CD4-positive, alpha-beta T cell treated with Interleukin-1 beta for 1 hour (primary cell): Measurements from ENCODE around the gene PLXNC1.

ENCODE experiments used
- DNase-seq, 2 donors: peaks; one replicate each; pipeline ENCODE4 v3.0.0-alpha.2; 2020 to 2022

The PLXNC1 gene

DNA sequence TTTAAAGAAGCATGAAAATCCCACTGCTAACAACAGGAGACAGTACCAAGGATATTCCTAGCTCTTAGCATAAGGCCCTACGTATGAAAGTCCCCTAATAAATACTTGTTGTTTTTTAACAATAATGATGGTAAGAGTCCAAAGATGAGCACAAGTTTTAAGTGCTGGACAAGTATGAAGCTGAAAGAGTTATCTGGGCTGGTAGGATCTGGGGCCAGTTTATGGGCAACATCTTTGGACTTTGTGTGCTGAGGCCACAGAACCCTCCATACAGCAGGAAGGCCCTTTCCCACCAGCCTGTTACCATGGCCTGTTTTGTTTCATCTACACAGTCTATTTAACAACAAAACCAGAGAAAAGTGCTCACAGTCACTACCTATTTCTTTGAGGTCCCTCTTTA lies 12.5 kb upstream of the PLXNC1 start:
- no peak for DNase-seq

DNA sequence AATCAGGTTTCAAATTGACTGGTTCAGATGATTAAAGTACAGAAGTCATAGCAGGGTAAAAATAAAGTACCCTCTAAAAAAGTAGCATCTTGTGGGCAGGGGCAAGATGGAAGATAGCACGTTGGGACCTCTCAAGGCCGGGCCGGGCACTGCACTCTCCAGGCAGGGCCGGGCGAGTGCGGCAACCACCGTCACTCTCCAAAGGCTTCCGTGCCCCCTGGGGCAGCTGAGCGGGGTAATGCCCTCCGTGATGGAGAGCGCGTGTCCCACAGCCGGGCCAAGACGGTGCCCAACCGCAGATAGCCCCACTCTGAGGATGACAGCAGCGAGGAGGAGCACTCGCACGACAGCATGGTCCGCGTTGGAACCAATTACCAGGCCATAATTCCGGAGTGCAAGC lies 8.6 kb upstream of the PLXNC1 start:
- no peak for DNase-seq

DNA sequence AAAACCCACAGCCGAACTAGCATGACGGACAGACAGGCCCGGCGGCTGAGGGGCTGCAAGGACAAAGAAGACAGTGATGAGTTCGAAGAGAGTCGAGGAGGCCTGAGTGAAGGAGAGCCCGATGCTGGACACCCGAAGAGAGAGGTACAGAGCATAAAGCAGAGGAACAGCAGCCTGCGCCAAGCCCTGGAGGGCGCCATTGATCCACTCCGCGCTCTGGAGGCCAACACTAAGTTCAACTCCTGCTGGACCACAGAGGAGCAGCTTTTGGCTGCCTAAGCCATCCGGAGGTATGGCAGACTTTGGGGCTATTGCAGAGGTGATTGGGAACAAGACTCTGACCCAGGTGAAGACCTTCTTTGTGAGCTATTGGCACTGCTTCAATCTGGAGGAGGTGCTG lies 7.8 kb upstream of the PLXNC1 start:
- peak; percentile 51 to 55 for DNase-seq

DNA sequence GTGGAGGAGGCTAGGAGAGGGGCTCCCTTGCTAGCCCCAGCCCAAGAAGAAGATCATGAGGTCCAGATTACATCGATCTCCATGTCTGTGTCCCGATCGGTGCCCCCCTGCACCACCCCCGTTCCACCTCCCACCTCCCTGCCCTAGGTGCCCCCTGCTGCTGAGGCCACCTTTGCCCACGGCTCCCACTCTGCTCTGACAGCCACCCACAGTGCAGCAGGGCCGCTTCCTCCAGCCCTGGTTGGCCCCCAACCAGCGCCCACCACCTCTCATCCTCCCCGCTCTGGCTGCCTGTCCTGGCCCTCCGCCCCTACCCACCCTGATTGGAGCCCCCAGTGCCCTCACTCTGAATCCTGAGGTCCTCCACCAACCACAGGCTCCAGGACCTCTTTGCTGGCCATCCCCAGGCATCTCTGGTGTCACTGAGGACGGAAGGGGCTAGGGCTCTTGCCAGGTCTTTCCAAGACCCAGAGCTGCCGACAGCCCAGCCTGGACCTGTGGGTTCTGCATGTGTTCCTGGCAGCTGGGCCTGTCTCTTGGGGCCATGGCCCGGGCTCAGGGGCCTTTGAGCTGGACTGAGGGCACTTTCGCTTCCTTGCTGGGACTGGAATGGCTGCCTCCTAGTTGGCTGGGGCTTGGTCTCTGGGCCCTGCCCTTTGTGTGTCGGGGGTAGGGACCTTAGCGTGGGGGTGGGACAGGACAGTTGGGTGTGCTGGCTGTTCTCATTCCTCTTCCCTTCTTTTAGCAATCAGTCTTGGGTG lies 7.2 kb upstream of the PLXNC1 start:
- DNase-seq = no peak

DNA sequence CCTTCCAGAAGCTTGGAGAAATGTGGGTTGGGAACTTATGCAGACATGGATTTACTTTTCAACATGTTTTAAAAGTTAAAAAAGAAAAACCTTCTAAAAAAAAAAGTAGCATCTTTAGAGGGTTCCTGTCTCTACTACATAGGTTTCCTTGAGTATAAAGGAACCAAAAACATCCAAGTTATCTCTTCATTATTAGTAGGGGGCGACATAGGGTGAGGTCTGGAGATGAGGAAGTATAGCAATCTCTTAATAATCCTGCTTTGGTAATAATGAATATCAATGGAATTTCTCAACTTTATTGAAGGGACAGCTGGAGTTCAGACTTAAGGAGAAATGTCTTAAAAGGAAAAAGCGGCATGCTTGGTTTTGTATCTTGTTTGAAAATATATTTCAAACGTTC lies 6.5 kb upstream of the PLXNC1 start:
- no peak for DNase-seq

DNA sequence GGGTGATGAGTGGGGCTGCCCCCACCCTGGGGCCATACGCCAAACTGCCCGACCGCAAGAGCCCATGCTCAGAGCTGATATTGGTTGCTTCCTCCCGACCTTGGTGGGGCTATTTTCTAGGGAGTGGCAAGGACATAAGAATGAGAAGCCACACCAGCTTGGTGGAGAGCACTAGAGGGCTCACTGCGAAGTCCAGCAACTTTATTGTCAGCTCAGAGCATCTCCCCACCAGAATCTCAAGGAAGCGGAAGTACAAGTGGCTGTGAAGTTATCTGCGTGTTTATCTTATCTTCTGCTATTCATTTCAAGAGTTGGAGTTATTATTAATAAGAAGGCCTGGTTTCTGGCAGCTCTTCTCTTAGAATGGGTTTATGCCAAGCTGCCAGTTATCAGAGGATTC lies 4.9 kb upstream of the PLXNC1 start:
- DNase-seq = no peak

DNA sequence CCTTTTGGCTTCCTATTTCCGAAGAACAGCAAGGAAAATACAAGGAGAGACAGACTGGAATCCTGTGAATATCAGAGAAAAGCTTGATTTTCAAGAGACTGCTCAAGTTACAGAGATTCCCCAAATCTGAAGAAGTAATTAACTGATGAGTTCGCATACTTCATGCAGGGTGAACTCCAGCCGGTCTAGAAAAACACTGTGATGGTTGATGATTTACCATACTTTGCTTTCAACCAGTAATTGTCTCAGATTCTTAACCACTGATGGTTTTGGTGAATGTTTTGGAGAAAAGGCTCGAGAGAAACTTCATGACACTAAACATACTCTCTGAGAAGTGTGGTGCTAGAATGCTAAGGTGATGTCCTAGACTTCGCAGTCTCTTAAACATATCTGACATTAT lies 4.4 kb upstream of the PLXNC1 start:
- no peak for DNase-seq

DNA sequence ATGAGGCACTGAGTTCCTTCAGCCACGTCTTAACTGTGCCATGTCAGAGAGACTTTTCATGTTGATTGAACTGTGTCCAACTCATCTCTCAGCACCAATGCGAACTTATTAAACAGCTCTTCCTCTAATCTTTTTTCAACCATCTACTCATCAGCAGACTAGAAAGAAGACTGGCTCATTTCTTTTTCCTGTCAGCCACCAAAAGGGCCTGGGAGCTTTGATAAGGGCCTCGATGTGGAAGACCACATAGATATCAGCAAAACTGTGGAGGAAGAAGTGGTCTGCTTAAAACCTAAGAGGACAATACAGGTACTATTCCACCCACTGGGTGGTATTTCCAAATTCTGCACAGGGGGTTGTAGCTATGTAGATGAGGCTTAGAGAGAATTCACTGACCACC lies 3.6 kb upstream of the PLXNC1 start:
- DNase-seq = no peak

DNA sequence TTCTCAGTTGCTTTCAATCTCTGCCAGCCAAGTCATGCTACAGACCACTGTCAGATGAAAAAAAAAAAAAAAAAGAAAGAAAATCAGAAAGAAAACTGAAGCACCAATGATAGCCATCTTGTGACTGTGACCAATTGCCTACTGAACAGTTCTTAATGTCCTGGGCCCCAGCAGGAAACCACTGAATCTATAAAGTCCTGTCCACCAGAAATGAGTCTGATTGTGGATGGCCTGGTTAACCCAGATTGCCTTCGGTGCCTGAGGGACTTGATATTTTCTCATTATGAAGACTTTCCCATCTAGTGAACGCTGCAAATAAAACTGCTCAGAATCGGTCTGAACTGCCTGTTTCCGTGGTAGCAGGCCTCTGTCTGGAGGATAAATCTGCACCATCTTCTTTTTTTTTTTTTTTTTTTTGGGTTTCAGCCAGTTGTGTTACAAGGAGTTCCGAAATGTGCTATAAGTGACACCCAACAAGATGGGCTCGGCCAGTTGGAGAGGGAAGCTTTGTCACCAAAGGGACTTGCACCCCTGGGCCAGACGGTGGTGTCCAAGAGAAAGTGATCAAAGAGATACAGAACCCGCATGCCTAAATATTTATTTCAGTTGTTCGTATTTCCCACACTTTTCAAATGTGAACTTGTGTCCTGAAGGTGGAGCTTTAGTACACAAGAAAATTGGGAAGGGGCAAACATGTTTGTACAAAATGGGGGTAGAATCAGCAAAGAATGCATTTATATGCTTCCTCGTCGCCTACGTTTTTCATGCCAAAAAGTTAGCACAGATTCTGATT lies 3.0 kb upstream of the PLXNC1 start:
- peak; percentile 23 to 34 for DNase-seq

DNA sequence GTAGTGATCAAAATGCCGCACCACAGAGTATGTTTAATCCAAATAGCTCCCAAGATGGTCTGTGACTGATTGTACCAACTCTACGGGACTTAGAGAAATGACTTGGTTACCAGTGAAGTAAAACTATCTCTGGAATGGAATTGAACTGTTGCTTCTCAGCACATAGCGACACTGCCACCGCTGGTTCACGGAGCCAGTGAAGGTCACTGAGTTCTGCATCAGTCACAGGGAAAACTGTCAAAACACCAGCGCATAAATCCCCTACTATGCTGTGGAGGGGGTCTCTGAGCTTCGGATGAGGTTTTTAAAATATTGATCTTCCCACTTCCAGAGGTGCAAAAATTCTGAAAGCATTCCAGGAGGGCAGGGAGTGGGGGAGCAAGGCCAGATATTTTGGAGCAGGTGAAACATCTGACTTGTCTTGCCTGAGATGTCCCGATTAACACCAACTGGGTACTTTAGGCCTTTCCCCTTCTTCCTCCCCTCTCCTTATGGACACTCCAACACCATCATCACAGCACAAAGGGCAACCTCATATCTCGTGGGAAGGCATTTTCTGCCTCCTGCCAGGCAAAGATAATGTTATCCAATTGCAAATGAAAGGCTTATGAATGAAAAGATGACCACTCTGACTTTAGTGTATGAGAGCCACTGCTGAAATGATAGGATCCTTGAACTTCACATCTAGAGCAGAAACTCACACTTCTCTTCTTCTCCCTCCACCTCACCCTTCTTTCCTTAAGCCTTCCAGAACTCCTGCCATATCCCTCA lies 2.0 kb upstream of the PLXNC1 start:
- DNase-seq = no peak

DNA sequence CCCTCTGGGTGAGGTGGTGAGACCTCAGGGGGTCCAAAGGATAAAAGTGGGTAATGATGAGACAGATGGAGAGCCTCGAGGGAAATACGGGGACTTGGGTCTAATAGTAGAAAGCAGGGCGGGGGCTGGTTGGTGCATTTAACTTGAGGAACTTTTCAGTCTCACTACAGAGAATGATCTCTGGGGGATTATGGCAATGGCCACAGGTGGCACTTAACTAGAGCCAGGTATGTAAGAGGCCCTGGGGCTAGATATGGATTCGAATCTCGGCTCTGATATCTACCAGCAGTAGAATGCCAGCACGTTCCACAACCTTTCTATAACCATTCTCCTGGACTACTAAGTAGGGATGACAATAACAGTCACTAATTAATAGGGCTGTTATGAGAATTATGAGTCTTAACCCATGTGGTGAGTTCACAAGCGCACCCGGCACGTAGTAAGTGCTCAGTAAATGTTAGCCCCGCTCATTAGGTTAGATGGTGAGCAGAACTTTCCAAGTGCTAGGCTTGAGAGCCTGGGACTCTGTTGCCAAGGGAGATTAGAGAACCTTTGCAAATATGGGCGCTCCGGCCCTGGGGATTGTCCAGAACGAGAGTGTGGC lies 888 bp upstream of the PLXNC1 start:
- no peak for DNase-seq

DNA sequence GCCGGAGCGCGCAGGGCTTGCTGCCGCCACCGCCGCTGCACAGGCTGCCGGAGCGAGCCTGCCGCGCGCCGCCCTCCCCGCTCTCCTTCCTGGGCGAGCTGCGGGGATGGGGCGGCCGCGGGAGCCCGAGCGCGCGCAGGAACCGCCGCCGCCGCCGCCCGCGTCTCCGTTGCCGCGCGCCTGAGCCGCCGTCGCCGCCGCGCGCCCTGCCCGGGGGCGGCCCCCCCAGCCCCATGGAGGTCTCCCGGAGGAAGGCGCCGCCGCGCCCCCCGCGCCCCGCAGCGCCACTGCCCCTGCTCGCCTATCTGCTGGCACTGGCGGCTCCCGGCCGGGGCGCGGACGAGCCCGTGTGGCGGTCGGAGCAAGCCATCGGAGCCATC lies 352 bp downstream of the PLXNC1 start:
- DNase-seq = no peak

DNA sequence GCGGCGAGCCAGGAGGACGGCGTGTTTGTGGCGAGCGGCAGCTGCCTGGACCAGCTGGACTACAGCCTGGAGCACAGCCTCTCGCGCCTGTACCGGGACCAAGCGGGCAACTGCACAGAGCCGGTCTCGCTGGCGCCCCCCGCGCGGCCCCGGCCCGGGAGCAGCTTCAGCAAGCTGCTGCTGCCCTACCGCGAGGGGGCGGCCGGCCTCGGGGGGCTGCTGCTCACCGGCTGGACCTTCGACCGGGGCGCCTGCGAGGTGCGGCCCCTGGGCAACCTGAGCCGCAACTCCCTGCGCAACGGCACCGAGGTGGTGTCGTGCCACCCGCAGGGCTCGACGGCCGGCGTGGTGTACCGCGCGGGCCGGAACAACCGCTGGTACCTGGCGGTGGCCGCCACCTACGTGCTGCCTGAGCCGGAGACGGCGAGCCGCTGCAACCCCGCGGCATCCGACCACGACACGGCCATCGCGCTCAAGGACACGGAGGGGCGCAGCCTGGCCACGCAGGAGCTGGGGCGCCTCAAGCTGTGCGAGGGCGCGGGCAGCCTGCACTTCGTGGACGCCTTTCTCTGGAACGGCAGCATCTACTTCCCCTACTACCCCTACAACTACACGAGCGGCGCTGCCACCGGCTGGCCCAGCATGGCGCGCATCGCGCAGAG lies 873 bp downstream of the PLXNC1 start:
- DNase-seq = peak; percentile 45 to 59

DNA sequence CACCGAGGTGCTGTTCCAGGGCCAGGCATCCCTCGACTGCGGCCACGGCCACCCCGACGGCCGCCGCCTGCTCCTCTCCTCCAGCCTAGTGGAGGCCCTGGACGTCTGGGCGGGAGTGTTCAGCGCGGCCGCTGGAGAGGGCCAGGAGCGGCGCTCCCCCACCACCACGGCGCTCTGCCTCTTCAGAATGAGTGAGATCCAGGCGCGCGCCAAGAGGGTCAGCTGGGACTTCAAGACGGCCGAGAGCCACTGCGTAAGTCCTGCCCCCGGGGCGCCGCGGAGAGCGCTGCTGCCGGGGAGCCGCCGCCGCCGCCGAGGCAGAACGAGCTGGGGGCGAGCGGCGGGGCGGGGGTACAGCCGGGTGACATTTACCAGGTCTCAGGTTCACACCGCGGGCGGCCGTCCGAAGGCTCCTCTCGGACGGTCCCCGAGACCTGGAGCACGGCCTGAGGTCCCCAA lies 1.4 kb downstream of the PLXNC1 start:
- peak in 1 of 2 donors; percentile 25 for DNase-seq

DNA sequence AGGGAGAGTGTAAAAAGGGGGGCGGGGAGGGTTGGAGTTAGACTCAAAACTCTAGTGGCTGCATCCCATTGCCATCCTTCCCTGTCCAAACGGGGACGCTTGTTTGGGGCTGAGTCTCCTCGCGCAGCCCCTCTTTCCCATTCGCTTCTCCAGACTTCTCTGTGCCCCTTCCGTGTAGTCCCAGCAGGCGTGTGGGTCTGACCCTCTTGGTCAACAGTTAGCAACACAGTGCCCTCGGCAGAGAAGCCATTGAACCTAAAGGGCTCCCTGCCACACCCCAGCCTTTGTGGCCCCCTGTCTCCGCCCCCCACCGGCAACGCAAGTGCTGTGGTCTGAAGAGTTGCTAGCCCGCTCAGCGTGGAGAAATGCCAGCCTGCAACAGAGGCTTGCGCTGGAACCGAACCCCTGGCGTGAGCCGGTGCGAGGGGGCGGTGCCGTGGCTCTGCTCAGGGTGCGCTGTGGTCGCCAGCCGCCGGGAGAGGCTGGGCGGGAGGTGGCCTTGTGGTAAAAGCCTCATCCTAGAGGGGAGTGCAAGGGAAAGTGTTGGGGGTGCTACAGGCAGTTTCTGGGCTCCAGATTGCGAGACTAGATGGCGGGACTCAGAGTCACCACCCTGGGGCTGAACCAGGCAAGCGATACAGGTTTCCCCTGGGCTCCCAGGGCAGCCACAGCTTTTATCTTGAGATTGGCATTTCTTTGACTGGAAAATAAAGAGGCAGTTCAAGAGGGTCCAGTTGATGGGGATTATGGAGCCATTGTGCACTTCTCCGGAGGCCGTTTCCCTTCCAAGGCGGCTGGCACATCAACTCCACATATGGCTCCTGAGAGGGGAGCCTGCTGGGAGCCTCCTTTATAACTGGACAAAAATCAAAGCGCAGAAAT lies 2.1 kb downstream of the PLXNC1 start:
- peak; percentile 40 to 50 for DNase-seq

DNA sequence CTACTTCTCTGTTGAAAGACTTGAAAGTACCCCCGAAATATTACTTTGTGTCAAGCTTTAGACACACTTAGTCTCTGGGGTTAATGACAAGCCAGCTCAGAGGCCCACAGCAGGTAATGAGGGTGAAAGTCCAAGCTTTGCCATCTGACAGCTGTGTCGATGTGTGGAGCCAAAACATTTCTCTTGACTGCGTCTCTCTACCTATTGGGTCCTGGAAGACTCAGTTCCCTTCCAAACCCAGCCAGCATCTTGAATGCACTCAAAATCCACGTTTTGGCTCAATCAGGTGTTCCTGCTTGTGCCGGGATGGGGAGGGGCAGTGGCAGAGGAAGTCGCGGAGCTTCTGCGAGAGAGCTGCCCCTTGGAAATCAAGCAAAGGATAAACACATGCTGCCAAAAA lies 3.2 kb downstream of the PLXNC1 start:
- no peak for DNase-seq

DNA sequence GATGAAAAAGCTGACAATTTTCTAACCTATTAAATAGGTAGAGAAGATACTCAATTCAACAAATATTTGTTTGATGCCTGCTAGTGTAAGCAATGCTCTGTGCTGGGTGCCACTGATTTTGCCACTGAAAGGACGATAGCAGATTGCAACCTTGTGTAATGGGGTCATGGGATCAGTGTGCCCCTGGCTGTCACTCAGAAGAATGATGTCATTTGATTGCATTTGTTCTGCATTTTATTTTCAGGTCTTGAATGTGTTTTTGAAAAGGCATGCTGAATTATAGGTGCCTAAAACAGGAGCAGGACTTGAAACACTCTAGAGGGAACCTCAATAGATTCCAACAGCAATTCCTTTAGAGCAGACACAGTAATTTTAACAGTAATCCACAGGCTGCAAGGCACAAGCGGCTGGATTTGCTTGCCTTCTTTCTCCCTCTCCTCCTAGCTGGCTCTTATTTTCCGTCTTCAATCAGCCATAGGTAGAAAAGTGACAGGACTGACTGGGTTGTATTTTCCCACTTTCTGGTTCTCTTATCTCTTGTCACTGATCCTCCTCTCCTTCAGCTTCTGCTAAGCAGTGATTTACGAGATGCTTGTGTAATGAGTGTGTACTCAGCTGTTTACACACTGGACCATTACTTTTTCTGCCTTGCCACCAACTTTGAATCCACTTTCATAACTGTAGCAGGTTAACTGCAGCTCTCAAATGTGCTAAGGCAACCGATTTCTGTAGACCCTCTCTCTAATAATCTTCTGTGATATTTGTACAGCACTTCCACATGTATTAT lies 4.1 kb downstream of the PLXNC1 start:
- peak in 1 of 2 donors; percentile 27 for DNase-seq

DNA sequence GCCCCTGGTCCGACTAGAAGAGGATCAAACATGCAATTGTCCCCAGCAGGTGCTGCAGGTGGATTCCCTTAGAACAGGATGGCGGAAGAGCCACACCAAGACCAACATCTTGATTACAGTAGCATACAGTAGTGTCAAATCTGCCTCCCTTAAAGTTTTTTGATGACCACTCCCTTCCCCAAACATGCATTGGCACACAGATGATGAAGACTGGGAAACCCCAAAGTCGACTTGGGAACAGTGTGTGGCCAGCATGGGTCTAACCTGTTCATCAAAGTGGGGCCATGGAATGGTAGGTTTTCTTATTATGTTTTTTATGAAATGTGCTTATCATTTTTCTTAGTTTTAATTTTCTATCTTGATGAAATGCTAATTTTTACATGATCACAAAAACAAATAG lies 8.8 kb downstream of the PLXNC1 start:
- no peak for DNase-seq

DNA sequence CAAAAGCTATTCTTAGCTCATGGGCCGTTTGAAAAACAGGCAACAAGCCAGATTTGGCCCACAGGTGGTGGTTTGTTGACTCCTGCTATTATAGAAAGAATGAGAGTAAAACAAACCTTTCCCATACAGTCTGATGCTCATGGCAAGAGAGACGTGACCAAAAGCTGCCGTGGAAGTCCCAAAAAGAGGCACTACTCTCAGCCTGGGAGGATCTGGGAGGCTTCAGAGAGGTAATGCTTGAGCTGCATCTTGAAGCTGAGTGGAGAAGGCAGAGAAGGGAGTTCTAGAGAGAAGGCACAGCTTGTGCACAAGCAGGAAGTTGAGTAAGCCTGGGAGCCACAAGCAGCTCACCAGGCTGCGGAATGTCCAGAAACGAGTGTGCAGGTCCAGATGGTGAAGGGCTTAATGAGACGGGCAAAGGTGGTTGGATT lies 9.6 kb downstream of the PLXNC1 start:
- DNase-seq = peak in 1 of 2 donors; percentile 25

DNA sequence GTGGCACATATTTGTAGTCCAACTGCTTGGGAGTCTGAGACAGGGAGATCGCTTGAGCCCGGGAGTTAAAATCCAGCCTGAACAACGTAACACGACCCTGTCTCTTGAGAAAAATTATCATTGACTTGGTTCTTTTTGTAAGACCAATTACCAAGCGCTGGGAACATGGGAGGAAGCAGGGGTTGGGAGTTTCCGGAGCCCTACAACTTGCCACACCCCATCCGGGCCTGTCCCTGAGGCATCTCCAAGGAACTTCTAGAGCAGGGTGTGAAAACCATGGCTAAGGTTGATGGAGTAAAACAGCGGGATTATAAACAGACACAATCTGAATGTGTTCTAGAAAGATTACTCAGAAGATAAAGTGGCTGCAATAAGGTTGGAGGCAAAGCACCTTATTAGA lies 10.3 kb downstream of the PLXNC1 start:
- DNase-seq = no peak

DNA sequence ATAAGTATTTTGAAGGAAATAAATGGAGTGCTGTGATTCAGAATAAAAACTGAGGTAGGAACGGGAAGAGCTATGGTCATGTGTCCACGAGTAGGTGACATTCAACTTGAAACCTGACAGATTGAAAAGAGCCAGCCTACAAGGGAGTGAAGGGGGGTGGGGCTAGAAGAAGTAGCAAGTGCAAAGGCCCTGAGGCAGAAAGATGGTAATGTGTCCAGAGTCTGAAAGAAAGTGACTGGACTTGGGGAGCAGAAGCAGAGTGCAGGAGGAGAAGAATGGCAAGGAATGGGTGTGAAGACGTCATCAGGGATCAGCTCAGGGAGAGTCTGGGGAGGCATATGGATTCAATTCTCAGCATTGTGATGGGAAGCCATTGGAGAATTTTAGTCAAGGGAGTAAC lies 13.7 kb downstream of the PLXNC1 start:
- no peak for DNase-seq
